HCT116 (cell line): Measurements from ENCODE around the gene MAEA. TPM values are rescaled to one million over a fixed set of nuclear protein-coding genes. Genes with fewer than 3 reads are reported as not detected.

Experiments used
- ATAC-seq: fragments of 200-7000 bp; cut with Tn5 transposase; 2 replicates; pipeline ENCODE4 v1.9.1; 2020; ENCODE audit warnings: mild to moderate bottlenecking, moderate library complexity
- BruUV-seq: library from RNA; stranded (reverse); fragments of 400-500 nt; replicated peaks from 2 replicates; lab custom pipeline; 2021; lab: Mats Ljungman, UMichigan
- CTCF ChIA-PET: fragments of 300-600 bp; sonication (Branson Sonifier 250); formaldehyde crosslinking; loops from one replicate; lab custom pipeline; 2021; ENCODE audit warnings: antibody characterized with exemption; lab: Charles Lee
- POLR2A ChIA-PET: fragments of 300-600, 350-600 bp; sonication (Branson Sonifier 250); formaldehyde crosslinking; loops from one replicate; lab custom pipeline; 2021; ENCODE audit warnings: antibody characterized with exemption; lab: Charles Lee
- RAD21 ChIA-PET, 2 experiments: fragments of 300-600 bp; sonication (Branson Sonifier 250); formaldehyde crosslinking; loops; one replicate each; lab custom pipeline; 2023; ENCODE audit warnings: low total read pairs in 2 of 2; ENCODE audit not compliant: uncharacterized antibody in 2 of 2, unreplicated experiment in 2 of 2, low non-redundant PET in 1 of 2; lab: Charles Lee
- DNase-seq: peaks from one replicate; pipeline ENCODE4 v3.0.0-alpha.2; 2010; ENCODE audit warnings: low read depth, low spot score
- H2AFZ ChIP-seq: fragments of 200-600 bp; shearing (Covaris generic), sonication (generic); 2 replicates; pipeline ENCODE4 v1.6.1; 2017; ENCODE audit warnings: low read depth, mixed run types, mixed read lengths, antibody characterized with exemption, low read length; ENCODE audit not compliant: poor library complexity, severe bottlenecking
- H3K27ac ChIP-seq: 2 replicates; pipeline ENCODE4 v1.5.1; 2012; ENCODE audit warnings: low read depth, low read length
- H3K27me3 ChIP-seq: fragments of 200-600 bp; sonication (generic); 2 replicates; pipeline ENCODE4 v1.6.1; 2016; ENCODE audit warnings: mixed run types, low read length, mixed read lengths; ENCODE audit not compliant: insufficient read depth
- H3K36me3 ChIP-seq, 2 experiments: fragments of 200-500 bp in 1 of 2; fragments of 200-600 bp in 1 of 2; sonication (Bioruptor generic) in 1 of 2; sonication (generic) in 1 of 2; 2 replicates each; pipeline versions ENCODE4 v1.5.1 to v1.6.1; 2014 to 2016; ENCODE audit warnings: low read length in 2 of 2, inconsistent platforms in 1 of 2, mixed read lengths in 1 of 2, mixed run types in 1 of 2; ENCODE audit not compliant: insufficient read depth in 2 of 2, control insufficient read depth in 1 of 2
- H3K4me1 ChIP-seq, 2 experiments: fragments of 200-600 bp in 1 of 2; sonication (generic) in 1 of 2; 2 replicates each; pipeline versions ENCODE4 v1.5.1 to v1.6.1; 2012 to 2017; ENCODE audit warnings: low read length in 2 of 2, inconsistent platforms in 1 of 2, mild to moderate bottlenecking in 1 of 2, mixed read lengths in 1 of 2, mixed run types in 1 of 2, moderate library complexity in 1 of 2; ENCODE audit not compliant: insufficient read depth in 2 of 2, control insufficient read depth in 1 of 2
- H3K4me2 ChIP-seq: fragments of 200-600 bp; sonication (generic); 2 replicates; pipeline ENCODE4 v1.6.1; 2017; ENCODE audit warnings: mixed run types, low read length, mixed read lengths
- H3K4me3 ChIP-seq, 2 experiments: fragments of 200-600 bp in 1 of 2; sonication (generic) in 1 of 2; replicated peaks in 1 of 2; 2 replicates each; pipeline ENCODE4 v1.5.1; 2011 to 2016; ENCODE audit warnings: low read length in 2 of 2, control low read depth in 1 of 2, low read depth in 1 of 2, mild to moderate bottlenecking in 1 of 2, mixed read lengths in 1 of 2, mixed run types in 1 of 2
- H3K79me2 ChIP-seq: fragments of 200-600 bp; sonication (generic); 2 replicates; pipeline ENCODE4 v1.6.1; 2017; ENCODE audit warnings: mild to moderate bottlenecking, mixed run types, low read length, moderate library complexity, mixed read lengths; ENCODE audit not compliant: insufficient read depth
- H3K9ac ChIP-seq: fragments of 200-600 bp; sonication (generic); 2 replicates; pipeline ENCODE4 v1.6.1; 2016; ENCODE audit warnings: low read length, mixed read lengths
- H3K9me2 ChIP-seq: fragments of 200-600 bp; sonication (generic), shearing (Covaris generic); 2 replicates; pipeline ENCODE4 v1.6.1; 2017; ENCODE audit warnings: mixed run types, mild to moderate bottlenecking, moderate library complexity; ENCODE audit not compliant: insufficient read depth
- H3K9me3 ChIP-seq, 2 experiments: fragments of 200-500 bp in 1 of 2; fragments of 200-600 bp in 1 of 2; sonication (Bioruptor generic) in 1 of 2; sonication (generic) in 1 of 2; 2 replicates each; pipeline ENCODE4 v1.6.1; 2014 to 2017; ENCODE audit warnings: low read length in 2 of 2, mixed read lengths in 2 of 2, inconsistent platforms in 1 of 2, low read depth in 1 of 2, mild to moderate bottlenecking in 1 of 2, mixed run types in 1 of 2, moderate library complexity in 1 of 2; ENCODE audit not compliant: control insufficient read depth in 1 of 2, insufficient read depth in 1 of 2
- H4K20me1 ChIP-seq: fragments of 200-600 bp; sonication (generic), shearing (Covaris generic); 2 replicates; pipeline ENCODE4 v1.6.1; 2017; ENCODE audit warnings: mixed run types, mild to moderate bottlenecking, moderate library complexity; ENCODE audit not compliant: insufficient read depth
- CBX3 ChIP-seq: IDR thresholded peaks from 2 replicates; pipeline ENCODE4 v1.6.1; 2012; ENCODE audit warnings: low read depth
- EGR1 ChIP-seq: IDR thresholded peaks from 2 replicates; pipeline ENCODE4 v1.6.1; 2012; ENCODE audit warnings: low read depth
- EZH2phosphoT487 ChIP-seq: fragments of 200-600 bp; IDR thresholded peaks from 2 replicates; pipeline ENCODE4 v1.6.1; 2018; ENCODE audit warnings: antibody characterized with exemption, borderline replicate concordance
- FOSL1 ChIP-seq: IDR thresholded peaks from 2 replicates; pipeline ENCODE4 v1.6.1; 2012; ENCODE audit warnings: low read depth
- POLR2AphosphoS5 ChIP-seq: IDR thresholded peaks from 2 replicates; pipeline ENCODE4 v1.6.1; 2011; ENCODE audit warnings: mild to moderate bottlenecking, low read depth, low read length, moderate library complexity
- RAD21 ChIP-seq: IDR thresholded peaks from 2 replicates; pipeline ENCODE4 v1.6.1; 2012; ENCODE audit warnings: low read depth, mild to moderate bottlenecking
- SIN3A ChIP-seq: IDR thresholded peaks from 2 replicates; pipeline ENCODE4 v1.6.1; 2012; ENCODE audit warnings: low read depth
- SP1 ChIP-seq: IDR thresholded peaks from 2 replicates; pipeline ENCODE4 v1.6.1; 2012; ENCODE audit warnings: low read depth
- TCF7L2 ChIP-seq: IDR thresholded peaks from 2 replicates; pipeline ENCODE4 v1.7.0; 2011; ENCODE audit warnings: borderline replicate concordance, inconsistent platforms; ENCODE audit not compliant: insufficient read depth, insufficient read length; ENCODE audit errors: extremely low read depth
- YY1 ChIP-seq: IDR thresholded peaks from 2 replicates; pipeline ENCODE4 v1.6.1; 2011; ENCODE audit warnings: low read length, low read depth, moderate library complexity, mild to moderate bottlenecking; ENCODE audit not compliant: insufficient replicate concordance; ENCODE audit errors: extremely low read depth
- ZNF274 ChIP-seq: fragments of 200-500 bp; sonication (Bioruptor generic); IDR thresholded peaks from 2 replicates; pipeline ENCODE4 v1.6.1; 2014; ENCODE audit warnings: mild to moderate bottlenecking, low read depth, low read length, inconsistent platforms
- intact Hi-C: fragments of 100-400 bp; cut with micrococcal nuclease; formaldehyde crosslinking; loops from 2 replicates; pipeline ENCODE4 v1.10.0; 2022
- total RNA-seq: library from RNA; stranded (reverse); gene quantifications from one replicate; pipeline ENCODE4 v1.2.1, GENCODE V29; 2021; ENCODE audit not compliant: unreplicated experiment
- TF ChIP-seq, protein P1 (sequence below), 3 experiments: fragments of 200-600 bp in 1 of 3; sonication (generic) in 1 of 3; IDR thresholded peaks in 2 of 3; conservative IDR thresholded peaks in 1 of 3; 2 replicates each; pipeline ENCODE4 v1.5.1; 2012 to 2017; ENCODE audit warnings: low read depth in 2 of 3, low read length in 2 of 3, antibody characterized with exemption in 1 of 3, borderline replicate concordance in 1 of 3, control low read depth in 1 of 3, mild to moderate bottlenecking in 1 of 3, mixed read lengths in 1 of 3, mixed run types in 1 of 3, moderate library complexity in 1 of 3; ENCODE audit not compliant: insufficient read depth in 1 of 3
- TF ChIP-seq, protein P2 (sequence below): IDR thresholded peaks from 2 replicates; pipeline ENCODE4 v1.6.1; 2012
- TF ChIP-seq, protein P3 (sequence below): IDR thresholded peaks from 2 replicates; pipeline ENCODE4 v1.6.1; 2012
- TF ChIP-seq, protein P4 (sequence below): IDR thresholded peaks from 2 replicates; pipeline ENCODE4 v1.6.1; 2012; ENCODE audit warnings: low read depth
- TF ChIP-seq, protein P5 (sequence below): IDR thresholded peaks from 2 replicates; pipeline ENCODE4 v1.6.1; 2011; ENCODE audit warnings: mild to moderate bottlenecking, low read length, moderate library complexity; ENCODE audit not compliant: insufficient replicate concordance; ENCODE audit errors: extremely low read depth

Gene MAEA
- total RNA-seq, 1 experiment from 2014 or later, result 88.3 TPM

DNA sequence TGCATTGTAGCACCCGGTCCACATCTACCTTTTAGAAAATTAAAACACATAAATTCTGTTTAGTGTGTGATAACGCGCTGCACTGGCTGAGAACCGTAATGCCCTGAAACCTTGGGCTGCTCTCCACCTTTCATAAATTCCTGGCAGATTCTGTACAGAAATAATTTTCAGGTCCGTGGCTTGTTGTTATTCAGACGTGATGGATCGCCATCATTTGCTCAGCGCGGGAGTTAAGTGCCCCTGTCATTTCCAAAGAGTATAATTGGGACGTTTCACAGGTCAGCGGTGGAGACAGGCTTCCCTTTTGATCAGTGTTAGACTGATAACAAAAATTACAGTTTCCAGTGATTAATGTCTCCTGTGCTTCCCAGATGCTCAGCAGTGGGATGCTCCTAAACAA is 73.8 kb downstream of the MAEA start:
- ChIA-PET POLR2A (no interaction called here), RAD21 (no interaction called here), CTCF (no interaction called here)
- no peaks in the 10 kb centered on the region for H3K36me3 ChIP-seq
- H3K79me2 ChIP-seq, result no peaks in the 10 kb centered on the region
- H3K4me1 ChIP-seq, result peaks cover 0 to 5% of the 10 kb centered on the region in 2 experiments; a peak in 1 of 4 replicates
- H3K9me3 ChIP-seq, result no peaks in the 10 kb centered on the region
- H3K27ac ChIP-seq, result no peak overlapping the region
- H3K27me3 ChIP-seq, result no peaks in the 10 kb centered on the region
- TF ChIP-seq SIN3A (no peak), EZH2phosphoT487 (no peak), POLR2AphosphoS5 (no peak), YY1 (no peak), EGR1 (no peak), RAD21 (no peak), SP1 (no peak), ZNF274 (no peak), TCF7L2 (no peak), CBX3 (no peak), FOSL1 (no peak)
- TF ChIP-seq, protein P1, sequence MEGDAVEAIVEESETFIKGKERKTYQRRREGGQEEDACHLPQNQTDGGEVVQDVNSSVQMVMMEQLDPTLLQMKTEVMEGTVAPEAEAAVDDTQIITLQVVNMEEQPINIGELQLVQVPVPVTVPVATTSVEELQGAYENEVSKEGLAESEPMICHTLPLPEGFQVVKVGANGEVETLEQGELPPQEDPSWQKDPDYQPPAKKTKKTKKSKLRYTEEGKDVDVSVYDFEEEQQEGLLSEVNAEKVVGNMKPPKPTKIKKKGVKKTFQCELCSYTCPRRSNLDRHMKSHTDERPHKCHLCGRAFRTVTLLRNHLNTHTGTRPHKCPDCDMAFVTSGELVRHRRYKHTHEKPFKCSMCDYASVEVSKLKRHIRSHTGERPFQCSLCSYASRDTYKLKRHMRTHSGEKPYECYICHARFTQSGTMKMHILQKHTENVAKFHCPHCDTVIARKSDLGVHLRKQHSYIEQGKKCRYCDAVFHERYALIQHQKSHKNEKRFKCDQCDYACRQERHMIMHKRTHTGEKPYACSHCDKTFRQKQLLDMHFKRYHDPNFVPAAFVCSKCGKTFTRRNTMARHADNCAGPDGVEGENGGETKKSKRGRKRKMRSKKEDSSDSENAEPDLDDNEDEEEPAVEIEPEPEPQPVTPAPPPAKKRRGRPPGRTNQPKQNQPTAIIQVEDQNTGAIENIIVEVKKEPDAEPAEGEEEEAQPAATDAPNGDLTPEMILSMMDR (IDR thresholded peaks at IDR 0.05 in 2 of 3, conservative IDR thresholded peaks at IDR 0.05 in 1 of 3; ENCODE audit: borderline replicate concordance in 1 of 3, insufficient read depth in 1 of 3, low read depth in 2 of 3, low read length in 2 of 3), result no peak
- TF ChIP-seq, protein P2, sequence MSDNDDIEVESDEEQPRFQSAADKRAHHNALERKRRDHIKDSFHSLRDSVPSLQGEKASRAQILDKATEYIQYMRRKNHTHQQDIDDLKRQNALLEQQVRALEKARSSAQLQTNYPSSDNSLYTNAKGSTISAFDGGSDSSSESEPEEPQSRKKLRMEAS, result no peak
- TF ChIP-seq, protein P3, sequence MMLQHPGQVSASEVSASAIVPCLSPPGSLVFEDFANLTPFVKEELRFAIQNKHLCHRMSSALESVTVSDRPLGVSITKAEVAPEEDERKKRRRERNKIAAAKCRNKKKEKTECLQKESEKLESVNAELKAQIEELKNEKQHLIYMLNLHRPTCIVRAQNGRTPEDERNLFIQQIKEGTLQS, result no peak
- TF ChIP-seq, protein P4, sequence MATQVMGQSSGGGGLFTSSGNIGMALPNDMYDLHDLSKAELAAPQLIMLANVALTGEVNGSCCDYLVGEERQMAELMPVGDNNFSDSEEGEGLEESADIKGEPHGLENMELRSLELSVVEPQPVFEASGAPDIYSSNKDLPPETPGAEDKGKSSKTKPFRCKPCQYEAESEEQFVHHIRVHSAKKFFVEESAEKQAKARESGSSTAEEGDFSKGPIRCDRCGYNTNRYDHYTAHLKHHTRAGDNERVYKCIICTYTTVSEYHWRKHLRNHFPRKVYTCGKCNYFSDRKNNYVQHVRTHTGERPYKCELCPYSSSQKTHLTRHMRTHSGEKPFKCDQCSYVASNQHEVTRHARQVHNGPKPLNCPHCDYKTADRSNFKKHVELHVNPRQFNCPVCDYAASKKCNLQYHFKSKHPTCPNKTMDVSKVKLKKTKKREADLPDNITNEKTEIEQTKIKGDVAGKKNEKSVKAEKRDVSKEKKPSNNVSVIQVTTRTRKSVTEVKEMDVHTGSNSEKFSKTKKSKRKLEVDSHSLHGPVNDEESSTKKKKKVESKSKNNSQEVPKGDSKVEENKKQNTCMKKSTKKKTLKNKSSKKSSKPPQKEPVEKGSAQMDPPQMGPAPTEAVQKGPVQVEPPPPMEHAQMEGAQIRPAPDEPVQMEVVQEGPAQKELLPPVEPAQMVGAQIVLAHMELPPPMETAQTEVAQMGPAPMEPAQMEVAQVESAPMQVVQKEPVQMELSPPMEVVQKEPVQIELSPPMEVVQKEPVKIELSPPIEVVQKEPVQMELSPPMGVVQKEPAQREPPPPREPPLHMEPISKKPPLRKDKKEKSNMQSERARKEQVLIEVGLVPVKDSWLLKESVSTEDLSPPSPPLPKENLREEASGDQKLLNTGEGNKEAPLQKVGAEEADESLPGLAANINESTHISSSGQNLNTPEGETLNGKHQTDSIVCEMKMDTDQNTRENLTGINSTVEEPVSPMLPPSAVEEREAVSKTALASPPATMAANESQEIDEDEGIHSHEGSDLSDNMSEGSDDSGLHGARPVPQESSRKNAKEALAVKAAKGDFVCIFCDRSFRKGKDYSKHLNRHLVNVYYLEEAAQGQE, result no peak
- TF ChIP-seq, protein P5, sequence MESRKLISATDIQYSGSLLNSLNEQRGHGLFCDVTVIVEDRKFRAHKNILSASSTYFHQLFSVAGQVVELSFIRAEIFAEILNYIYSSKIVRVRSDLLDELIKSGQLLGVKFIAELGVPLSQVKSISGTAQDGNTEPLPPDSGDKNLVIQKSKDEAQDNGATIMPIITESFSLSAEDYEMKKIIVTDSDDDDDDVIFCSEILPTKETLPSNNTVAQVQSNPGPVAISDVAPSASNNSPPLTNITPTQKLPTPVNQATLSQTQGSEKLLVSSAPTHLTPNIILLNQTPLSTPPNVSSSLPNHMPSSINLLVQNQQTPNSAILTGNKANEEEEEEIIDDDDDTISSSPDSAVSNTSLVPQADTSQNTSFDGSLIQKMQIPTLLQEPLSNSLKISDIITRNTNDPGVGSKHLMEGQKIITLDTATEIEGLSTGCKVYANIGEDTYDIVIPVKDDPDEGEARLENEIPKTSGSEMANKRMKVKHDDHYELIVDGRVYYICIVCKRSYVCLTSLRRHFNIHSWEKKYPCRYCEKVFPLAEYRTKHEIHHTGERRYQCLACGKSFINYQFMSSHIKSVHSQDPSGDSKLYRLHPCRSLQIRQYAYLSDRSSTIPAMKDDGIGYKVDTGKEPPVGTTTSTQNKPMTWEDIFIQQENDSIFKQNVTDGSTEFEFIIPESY, result no peak
- no peak for ATAC-seq
- BruUV-seq, result no TSS peak
- H3K4me3 ChIP-seq, result no peak overlapping the region
- no peak overlapping the region for H3K4me2 ChIP-seq
- DNase-seq, result no peak
- H4K20me1 ChIP-seq, result no peaks in the 10 kb centered on the region
- H3K9ac ChIP-seq, result no peak overlapping the region
- no peaks in the 10 kb centered on the region for H3K9me2 ChIP-seq
- no peak overlapping the region for H2AFZ ChIP-seq
- intact Hi-C loops, result no loop called here
